ENCODE data around the gene ACTR3C. TPM values are rescaled to one million over a fixed set of nuclear protein-coding genes. Genes with fewer than 3 reads are reported as not detected.
"Not testable (repeated sequence)": the region's sequence is repeated elsewhere in the genome, so short reads cannot be mapped to it uniquely, and the experiment has no call there.

The ACTR3C gene
- total RNA-seq, 5 donors from 2014 or later (not counting 1 experiment from before 2014, with no cell fraction given), result 9.2 to 14.6 (median 12.4) TPM

- H3K4me3 Mint-ChIP-seq, result peak overlapping the region in 1 of 3 donors; percentile 6
- not testable (repeated sequence) for H3K9me3 Mint-ChIP-seq, H3K4me1 Mint-ChIP-seq
Measured at GRCh38 chr7:150285849-150286754, 37.2 kb downstream of the ACTR3C start.

GRCh38 chr7:150283608-150284007, 39.7 kb downstream of the ACTR3C start:
- POLR2A ChIA-PET; DNase-seq; H3K27me3 ChIP-seq (replicated peaks in 1 of 2; ENCODE audit: control insufficient read depth in 2 of 2, extremely low read depth in 1 of 2, insufficient read depth in 2 of 2, low read length in 1 of 2); ATAC-seq (replicated peaks in 1 of 4); H3K4me1 Mint-ChIP-seq; H3K9me3 ChIP-seq; CTCF ChIA-PET; H3K4me3 ChIP-seq (ENCODE audit: control insufficient read depth in 1 of 2, extremely low read depth in 1 of 2, low read length in 1 of 2); H3K36me3 ChIP-seq (ENCODE audit: control insufficient read depth in 2 of 2, extremely low read depth in 1 of 2, insufficient read depth in 1 of 2, low read length in 1 of 2); H3K4me1 ChIP-seq (ENCODE audit: control insufficient read depth in 1 of 2, extremely low read depth in 1 of 2, insufficient read depth in 2 of 2, low read length in 2 of 2); H3K4me3 Mint-ChIP-seq; H3K27me3 Mint-ChIP-seq; H3K9me3 Mint-ChIP-seq; H3K27ac Mint-ChIP-seq; H3K36me3 Mint-ChIP-seq; H3K27ac ChIP-seq (ENCODE audit: low read length): not testable (repeated sequence)
- WGBS (ENCODE audit: insufficient coverage), result no CpG with 5 or more reads among the region's 6 CpGs

More at GRCh38 chr7:150285849-150286754, 37.2 kb downstream of the ACTR3C start:
- CTCF ChIA-PET, result interaction anchor here (0.6 kb wide), 3 partner anchors 95 to 1132 kb away, joined by 3 to 7 read pairs (median 3); no protein-coding TSS in a partner anchor
- not testable (repeated sequence) for H3K4me1 ChIP-seq (ENCODE audit: control insufficient read depth in 1 of 2, extremely low read depth in 1 of 2, insufficient read depth in 2 of 2, low read length in 2 of 2); H3K27ac Mint-ChIP-seq; H3K27me3 ChIP-seq (replicated peaks in 1 of 2; ENCODE audit: control insufficient read depth in 2 of 2, extremely low read depth in 1 of 2, insufficient read depth in 2 of 2, low read length in 1 of 2); H3K27me3 Mint-ChIP-seq; H3K36me3 Mint-ChIP-seq; H3K36me3 ChIP-seq (ENCODE audit: control insufficient read depth in 2 of 2, extremely low read depth in 1 of 2, insufficient read depth in 1 of 2, low read length in 1 of 2); H3K4me3 ChIP-seq (ENCODE audit: control insufficient read depth in 1 of 2, extremely low read depth in 1 of 2, low read length in 1 of 2); H3K27ac ChIP-seq (ENCODE audit: low read length); H3K9me3 ChIP-seq
- POLR2A ChIA-PET, result interaction anchor here in 1 of 2 donors (0.6 kb wide), 1 partner anchor 416 kb away, joined by 3 read pairs; no protein-coding TSS in a partner anchor
- ATAC-seq (replicated peaks in 1 of 4) (peak; percentile 73 to 84 (median 78)), DNase-seq (peak in 29 of 35 experiments; percentile 3 to 47 (median 20))
- 44% methylated on average over 4 of the region's 16 CpGs for WGBS (ENCODE audit: insufficient coverage)

GRCh38 chr7:150283111-150283510, 40.2 kb downstream of the ACTR3C start:
- H3K27me3 ChIP-seq (replicated peaks in 1 of 2; ENCODE audit: control insufficient read depth in 2 of 2, extremely low read depth in 1 of 2, insufficient read depth in 2 of 2, low read length in 1 of 2); H3K27ac ChIP-seq (ENCODE audit: low read length); H3K27me3 Mint-ChIP-seq; H3K4me1 Mint-ChIP-seq; H3K36me3 ChIP-seq (ENCODE audit: control insufficient read depth in 2 of 2, extremely low read depth in 1 of 2, insufficient read depth in 1 of 2, low read length in 1 of 2); POLR2A ChIA-PET; CTCF ChIA-PET; H3K4me3 ChIP-seq (ENCODE audit: control insufficient read depth in 1 of 2, extremely low read depth in 1 of 2, low read length in 1 of 2); DNase-seq; ATAC-seq (replicated peaks in 1 of 4); H3K27ac Mint-ChIP-seq; H3K4me1 ChIP-seq (ENCODE audit: control insufficient read depth in 1 of 2, extremely low read depth in 1 of 2, insufficient read depth in 2 of 2, low read length in 2 of 2); H3K4me3 Mint-ChIP-seq; H3K9me3 ChIP-seq; H3K9me3 Mint-ChIP-seq; H3K36me3 Mint-ChIP-seq: not testable (repeated sequence)
- WGBS (ENCODE audit: insufficient coverage), result no CpG with 5 or more reads among the region's 3 CpGs

- ATAC-seq (replicated peaks in 1 of 4); H3K9me3 Mint-ChIP-seq; CTCF ChIA-PET; DNase-seq; H3K4me1 Mint-ChIP-seq; H3K4me1 ChIP-seq (ENCODE audit: control insufficient read depth in 1 of 2, extremely low read depth in 1 of 2, insufficient read depth in 2 of 2, low read length in 2 of 2); H3K27ac ChIP-seq (ENCODE audit: low read length); H3K4me3 ChIP-seq (ENCODE audit: control insufficient read depth in 1 of 2, extremely low read depth in 1 of 2, low read length in 1 of 2); H3K36me3 ChIP-seq (ENCODE audit: control insufficient read depth in 2 of 2, extremely low read depth in 1 of 2, insufficient read depth in 1 of 2, low read length in 1 of 2); H3K27me3 Mint-ChIP-seq; POLR2A ChIA-PET; H3K4me3 Mint-ChIP-seq; H3K9me3 ChIP-seq; H3K27ac Mint-ChIP-seq; H3K36me3 Mint-ChIP-seq; H3K27me3 ChIP-seq (replicated peaks in 1 of 2; ENCODE audit: control insufficient read depth in 2 of 2, extremely low read depth in 1 of 2, insufficient read depth in 2 of 2, low read length in 1 of 2): not testable (repeated sequence)
- WGBS (ENCODE audit: insufficient coverage), result no CpG with 5 or more reads among the region's 25 CpGs
Measured at GRCh38 chr7:150281681-150282403, 41.5 kb downstream of the ACTR3C start.

DNA sequence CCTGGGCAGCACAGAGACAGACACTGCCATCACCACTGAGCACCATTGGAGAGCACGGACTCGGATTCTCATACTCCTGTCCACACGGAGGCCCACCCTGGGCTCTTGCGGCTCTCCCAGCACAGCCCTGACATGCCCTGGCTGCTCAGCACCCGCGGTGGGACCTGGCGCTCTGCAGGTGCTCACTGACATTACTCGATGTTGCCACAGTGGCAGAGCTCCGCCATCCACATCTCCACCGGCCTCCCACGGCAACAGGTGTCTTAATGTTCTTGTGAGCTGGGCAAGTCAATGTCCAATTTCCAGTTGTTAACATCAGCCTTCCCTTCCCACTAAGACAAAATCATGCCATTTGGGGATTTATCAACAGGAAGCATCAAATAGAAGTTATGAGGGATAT, 45.0 kb downstream of the ACTR3C start:
- H3K4me1 ChIP-seq (ENCODE audit: control insufficient read depth in 1 of 2, extremely low read depth in 1 of 2, insufficient read depth in 2 of 2, low read length in 2 of 2); H3K9me3 ChIP-seq; H3K4me3 ChIP-seq (ENCODE audit: control insufficient read depth in 1 of 2, extremely low read depth in 1 of 2, low read length in 1 of 2); POLR2A ChIA-PET; H3K9me3 Mint-ChIP-seq; H3K27me3 ChIP-seq (replicated peaks in 1 of 2; ENCODE audit: control insufficient read depth in 2 of 2, extremely low read depth in 1 of 2, insufficient read depth in 2 of 2, low read length in 1 of 2); CTCF ChIA-PET; H3K27ac Mint-ChIP-seq; DNase-seq; H3K36me3 Mint-ChIP-seq; H3K4me1 Mint-ChIP-seq; H3K27ac ChIP-seq (ENCODE audit: low read length); H3K27me3 Mint-ChIP-seq; H3K4me3 Mint-ChIP-seq; ATAC-seq (replicated peaks in 1 of 4); H3K36me3 ChIP-seq (ENCODE audit: control insufficient read depth in 2 of 2, extremely low read depth in 1 of 2, insufficient read depth in 1 of 2, low read length in 1 of 2): not testable (repeated sequence)
- WGBS (ENCODE audit: insufficient coverage), result 100% methylated on average over 3 of the region's 11 CpGs

DNA sequence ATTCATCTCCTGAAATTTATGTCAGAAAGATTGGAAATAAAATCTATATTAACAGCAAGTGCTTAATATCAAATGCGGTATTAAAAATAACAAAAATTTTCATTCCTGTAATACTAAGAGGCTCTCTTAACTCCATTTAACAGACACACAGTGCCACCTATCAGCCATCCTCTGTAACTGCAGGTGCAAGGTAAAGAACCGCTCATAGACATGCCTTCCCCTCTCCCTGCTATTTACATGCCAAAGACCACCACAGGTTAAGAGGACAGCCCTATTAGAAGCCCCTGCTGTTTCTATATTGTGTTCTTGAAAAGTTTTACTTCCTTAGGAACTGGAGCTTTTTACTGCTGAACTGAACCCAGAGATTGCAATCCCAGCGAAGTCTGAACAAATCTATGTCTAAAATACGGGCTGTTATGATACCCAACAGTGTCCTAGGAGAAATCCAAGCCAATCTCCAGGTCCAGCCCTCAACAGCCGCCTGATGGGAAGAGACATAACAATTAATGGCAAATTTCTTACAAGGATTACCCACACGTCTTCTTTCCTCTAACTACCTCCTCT, 47.1 kb downstream of the ACTR3C start:
- H3K36me3 ChIP-seq (ENCODE audit: control insufficient read depth in 2 of 2, extremely low read depth in 1 of 2, insufficient read depth in 1 of 2, low read length in 1 of 2); H3K27me3 Mint-ChIP-seq; H3K27ac ChIP-seq (ENCODE audit: low read length); POLR2A ChIA-PET; H3K27me3 ChIP-seq (replicated peaks in 1 of 2; ENCODE audit: control insufficient read depth in 2 of 2, extremely low read depth in 1 of 2, insufficient read depth in 2 of 2, low read length in 1 of 2); H3K36me3 Mint-ChIP-seq; H3K4me3 Mint-ChIP-seq; CTCF ChIA-PET; H3K4me3 ChIP-seq (ENCODE audit: control insufficient read depth in 1 of 2, extremely low read depth in 1 of 2, low read length in 1 of 2); H3K27ac Mint-ChIP-seq; H3K4me1 ChIP-seq (ENCODE audit: control insufficient read depth in 1 of 2, extremely low read depth in 1 of 2, insufficient read depth in 2 of 2, low read length in 2 of 2); H3K4me1 Mint-ChIP-seq; H3K9me3 ChIP-seq; H3K9me3 Mint-ChIP-seq: not testable (repeated sequence)
- ATAC-seq (replicated peaks in 1 of 4) (peak in 3 of 4 experiments; percentile 42 to 63 (median 62)), DNase-seq (peak in 18 of 35 experiments; percentile 3 to 52 (median 14))
- no CpG with 5 or more reads among the region's 6 CpGs for WGBS (ENCODE audit: insufficient coverage)

Data from T-cell (primary cell).